Endothelial cell of umbilical vein (primary cell): ENCODE measurements around the gene DNAJB5.

ENCODE experiments used
- EZH2 ChIP-seq: IDR thresholded peaks from 2 replicates; pipeline ENCODE4 v1.6.1; 2012; ENCODE audit warnings: borderline replicate concordance, low read depth, mild to moderate bottlenecking, moderate library complexity, low read length, inconsistent platforms; ENCODE audit not compliant: severe bottlenecking
- GATA2 ChIP-seq: IDR thresholded peaks from 2 replicates; pipeline ENCODE4 v1.7.0; 2011; ENCODE audit warnings: low read depth, mild to moderate bottlenecking, moderate library complexity, mixed read lengths, low read length; ENCODE audit not compliant: insufficient read length, insufficient read depth
- MYC ChIP-seq: IDR thresholded peaks from one replicate; pipeline ENCODE4 v1.6.1; 2011; ENCODE audit warnings: mild to moderate bottlenecking, low read depth, low read length
- POLR2A ChIP-seq: IDR thresholded peaks from 2 replicates; pipeline ENCODE4 v1.6.1; 2012; ENCODE audit warnings: low read depth, mild to moderate bottlenecking, control low read depth, low read length
- POLR2AphosphoS5 ChIP-seq: IDR thresholded peaks from 2 replicates; pipeline ENCODE4 v1.6.1; 2012; ENCODE audit warnings: low read depth, mild to moderate bottlenecking, control low read depth, low read length, moderate library complexity; ENCODE audit not compliant: insufficient read depth
- TF ChIP-seq, protein P1 (sequence below), 2 donors: IDR thresholded peaks; 1 replicate in 1 of 2; 2 replicates in 1 of 2; pipeline ENCODE4 v1.5.1; 2011; ENCODE audit warnings: low read length in 2 of 2, mild to moderate bottlenecking in 2 of 2, moderate library complexity in 2 of 2, control low read depth in 1 of 2, inconsistent platforms in 1 of 2, low read depth in 1 of 2; ENCODE audit not compliant: insufficient read depth in 1 of 2; ENCODE audit errors: extremely low read depth in 1 of 2
- TF ChIP-seq, protein P2 (sequence below): IDR thresholded peaks from 2 replicates; pipeline ENCODE4 v1.6.1; 2011; ENCODE audit not compliant: insufficient read depth, insufficient read length

GRCh38 chr9:35042081-35042604 is 52.6 kb downstream of the DNAJB5 start:
- TF ChIP-seq, protein P1, sequence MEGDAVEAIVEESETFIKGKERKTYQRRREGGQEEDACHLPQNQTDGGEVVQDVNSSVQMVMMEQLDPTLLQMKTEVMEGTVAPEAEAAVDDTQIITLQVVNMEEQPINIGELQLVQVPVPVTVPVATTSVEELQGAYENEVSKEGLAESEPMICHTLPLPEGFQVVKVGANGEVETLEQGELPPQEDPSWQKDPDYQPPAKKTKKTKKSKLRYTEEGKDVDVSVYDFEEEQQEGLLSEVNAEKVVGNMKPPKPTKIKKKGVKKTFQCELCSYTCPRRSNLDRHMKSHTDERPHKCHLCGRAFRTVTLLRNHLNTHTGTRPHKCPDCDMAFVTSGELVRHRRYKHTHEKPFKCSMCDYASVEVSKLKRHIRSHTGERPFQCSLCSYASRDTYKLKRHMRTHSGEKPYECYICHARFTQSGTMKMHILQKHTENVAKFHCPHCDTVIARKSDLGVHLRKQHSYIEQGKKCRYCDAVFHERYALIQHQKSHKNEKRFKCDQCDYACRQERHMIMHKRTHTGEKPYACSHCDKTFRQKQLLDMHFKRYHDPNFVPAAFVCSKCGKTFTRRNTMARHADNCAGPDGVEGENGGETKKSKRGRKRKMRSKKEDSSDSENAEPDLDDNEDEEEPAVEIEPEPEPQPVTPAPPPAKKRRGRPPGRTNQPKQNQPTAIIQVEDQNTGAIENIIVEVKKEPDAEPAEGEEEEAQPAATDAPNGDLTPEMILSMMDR (IDR thresholded peaks at IDR 0.05; ENCODE audit: extremely low read depth in 1 of 2, insufficient read depth in 1 of 2, low read depth in 1 of 2, low read length in 2 of 2), result no peak
- no peak for TF ChIP-seq POLR2A
- no peak for TF ChIP-seq EZH2
- TF ChIP-seq MYC, result no peak
- no peak for TF ChIP-seq POLR2AphosphoS5
- no peak for TF ChIP-seq GATA2
- TF ChIP-seq, protein P2, sequence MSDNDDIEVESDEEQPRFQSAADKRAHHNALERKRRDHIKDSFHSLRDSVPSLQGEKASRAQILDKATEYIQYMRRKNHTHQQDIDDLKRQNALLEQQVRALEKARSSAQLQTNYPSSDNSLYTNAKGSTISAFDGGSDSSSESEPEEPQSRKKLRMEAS, result no peak
